Stimulated activated CD4-positive, alpha-beta T cell treated with anti-CD3 and anti-CD28 coated beads, Interleukin-15, amount 100 ng/mL, for 24 hours (primary cell): ENCODE results near the gene SEC24D.

ENCODE experiments used
- DNase-seq: peaks from one replicate; pipeline ENCODE4 v3.0.0-alpha.2; 2020

Gene SEC24D

DNA sequence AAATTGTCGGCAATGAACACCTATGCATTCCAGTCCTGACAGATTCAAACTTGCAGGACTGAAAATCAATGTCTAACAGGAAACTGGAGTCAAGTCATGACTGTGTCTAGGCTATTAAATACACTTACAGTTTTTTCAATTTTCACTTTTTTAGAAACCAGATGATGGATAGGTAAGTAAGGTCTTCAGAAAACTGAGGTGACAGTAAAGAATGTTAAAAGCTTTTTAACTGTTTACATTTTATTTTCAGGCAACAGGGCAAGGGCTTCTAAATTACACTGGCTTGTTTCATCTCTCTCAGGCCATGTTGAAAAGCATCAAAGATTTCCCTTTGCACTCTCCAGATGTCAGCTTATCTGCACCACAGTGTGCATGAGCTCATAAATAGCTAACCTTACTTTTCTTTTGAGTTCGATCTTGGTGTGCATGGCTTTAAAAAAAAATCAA is 65.2 kb downstream of the SEC24D start:
- DNase-seq, result no peak

DNA sequence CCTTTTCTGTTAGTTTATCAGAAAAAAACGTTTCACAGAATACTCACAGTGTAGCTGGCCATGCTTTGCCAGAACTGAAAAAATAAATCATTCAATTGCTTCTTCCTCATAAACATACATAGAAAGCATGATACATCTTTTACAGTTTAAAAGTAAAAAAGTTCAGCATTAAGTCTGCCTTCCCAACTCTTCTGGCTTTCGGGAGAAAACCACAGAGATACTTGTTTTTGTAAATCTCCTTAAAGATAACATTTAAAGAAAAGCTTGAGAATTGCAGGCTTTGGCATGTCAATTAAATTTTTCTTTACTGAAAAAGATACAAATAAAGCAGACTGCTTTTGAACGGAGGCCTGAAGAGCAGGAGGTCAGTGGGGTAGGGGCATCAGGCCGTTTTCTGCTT is 66.8 kb downstream of the SEC24D start:
- DNase-seq, result no peak

DNA sequence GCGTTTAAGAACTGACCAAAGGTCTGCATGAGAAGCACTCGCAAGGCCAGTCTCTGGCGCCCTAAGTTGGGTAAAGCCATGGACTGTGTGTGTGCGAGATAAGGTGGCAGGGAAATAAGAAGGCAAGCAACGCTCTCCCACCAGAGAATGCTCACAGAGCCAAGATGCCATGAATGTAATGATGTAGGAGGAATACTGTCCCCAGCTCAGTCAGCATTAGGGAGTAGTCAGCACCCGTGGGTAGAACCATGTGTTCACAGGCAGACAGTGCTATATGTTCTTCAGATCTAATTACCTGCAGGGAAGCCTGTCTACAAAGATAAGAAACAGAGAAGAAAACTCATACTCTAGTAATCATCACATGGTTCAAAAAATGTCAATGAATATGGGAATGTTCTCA is 68.8 kb downstream of the SEC24D start:
- DNase-seq, result no peak

- DNase-seq, result no peak
Measured at GRCh38 chr4:118765399-118765798, 70.5 kb downstream of the SEC24D start.

DNA sequence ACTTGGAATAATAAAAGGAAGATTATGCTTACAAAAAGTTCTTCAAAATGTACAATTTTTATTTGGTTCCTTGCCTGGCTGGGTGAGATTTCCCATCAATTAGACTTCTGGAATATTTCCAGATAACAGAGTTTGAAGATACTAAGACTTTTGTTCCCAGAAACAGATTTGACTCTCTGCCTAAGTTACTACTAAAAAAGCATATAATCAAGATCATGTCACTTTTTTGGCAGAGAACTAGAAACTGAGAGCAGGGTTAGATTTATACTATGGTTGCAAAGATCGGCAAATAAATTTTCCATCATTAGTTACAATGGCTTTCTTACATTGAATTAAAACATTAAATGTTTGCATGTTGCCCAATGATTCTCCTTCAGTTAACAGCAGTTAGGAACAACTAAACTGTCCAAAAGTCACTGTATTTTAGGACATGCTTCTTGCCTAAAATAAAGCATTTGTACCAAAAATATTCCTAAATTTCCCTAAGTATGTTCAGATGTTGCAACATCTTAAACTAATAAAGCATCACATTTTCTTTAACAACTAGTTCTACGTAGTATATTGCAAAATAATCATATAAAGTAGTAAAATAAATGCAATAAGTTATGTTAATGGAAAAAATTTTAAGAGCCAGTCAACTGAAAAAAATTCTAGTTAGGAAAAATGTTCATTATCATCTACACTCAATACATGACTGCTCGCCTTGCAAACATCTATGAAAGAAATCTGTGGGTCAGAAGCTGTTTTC is 73.0 kb downstream of the SEC24D start:
- no peak for DNase-seq

DNA sequence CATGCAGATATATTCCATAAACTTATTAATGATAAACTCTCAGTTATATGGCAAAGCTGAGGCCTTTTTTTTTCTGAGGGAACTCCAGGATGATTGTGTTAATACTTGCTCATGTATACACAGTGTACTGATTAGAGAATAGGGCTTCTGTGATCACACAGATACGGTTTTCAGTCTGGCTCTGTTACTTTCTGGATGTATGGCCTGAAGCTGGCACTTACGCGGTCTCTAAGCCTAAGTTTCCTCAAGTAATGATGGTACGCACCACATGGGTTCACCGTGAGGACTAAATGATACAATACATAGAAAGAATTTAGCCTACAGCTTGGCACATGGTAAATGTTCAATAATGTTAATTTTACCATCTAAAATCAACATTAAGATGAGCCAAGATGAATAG is 73.8 kb downstream of the SEC24D start:
- no peak for DNase-seq

GRCh38 chr4:118761397-118762016 is 74.4 kb downstream of the SEC24D start:
- DNase-seq, result no peak

DNA sequence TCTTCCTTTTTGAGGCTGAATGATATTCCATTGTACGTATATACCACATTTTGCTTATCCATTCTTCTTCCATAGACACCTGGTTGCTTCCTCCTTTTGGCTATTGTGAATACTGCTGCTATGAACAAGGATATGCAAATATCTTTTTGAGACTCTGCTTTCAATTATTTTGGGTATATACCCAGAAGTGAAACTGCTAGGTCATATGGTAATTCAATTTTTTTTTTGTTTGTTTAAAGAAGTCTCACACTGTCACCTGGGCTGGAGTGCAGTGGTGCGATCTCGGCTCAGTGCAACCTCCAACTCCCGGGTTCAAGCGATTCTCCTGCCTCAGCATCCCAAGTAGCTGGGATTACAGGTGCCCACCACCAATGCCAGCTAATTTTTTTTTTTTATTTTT is 75.4 kb downstream of the SEC24D start:
- no peak for DNase-seq

DNA sequence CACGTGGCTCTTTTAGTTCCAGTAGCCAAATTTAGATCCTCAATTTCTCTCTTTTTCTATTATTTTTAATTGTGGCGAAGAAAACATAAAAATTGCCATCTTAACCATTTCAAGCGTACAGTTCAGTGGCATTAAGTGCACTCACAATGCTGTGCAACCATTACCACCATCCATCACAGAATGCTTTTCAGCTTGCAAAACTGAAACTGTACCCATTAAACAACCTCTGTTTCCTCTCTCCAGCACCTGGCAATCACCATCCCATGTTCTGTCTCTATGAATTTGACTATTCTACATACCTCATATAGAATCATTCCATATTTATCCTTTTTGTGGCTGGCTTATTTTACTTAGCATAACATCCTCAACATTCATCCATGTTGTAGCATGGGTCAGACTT is 75.8 kb downstream of the SEC24D start:
- no peak for DNase-seq

DNA sequence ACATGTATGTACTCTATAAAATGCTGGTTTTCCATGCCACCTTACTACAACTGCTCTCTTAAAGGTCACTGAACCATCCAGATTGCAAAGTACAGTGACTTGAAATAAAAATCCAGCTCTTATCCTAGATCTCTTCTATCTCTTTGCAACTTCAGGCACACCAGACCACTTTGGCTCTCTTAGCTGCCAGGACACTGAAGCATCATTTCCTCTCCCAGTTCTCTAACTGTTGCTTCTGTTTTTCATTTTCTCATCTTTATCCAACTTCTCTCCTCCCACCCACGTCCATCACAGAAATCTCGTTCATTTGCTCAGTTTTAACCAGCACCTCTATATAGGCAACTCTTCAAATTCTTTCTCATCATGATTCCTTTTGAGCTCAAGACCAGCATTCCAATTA is 76.4 kb downstream of the SEC24D start:
- no peak for DNase-seq

DNA sequence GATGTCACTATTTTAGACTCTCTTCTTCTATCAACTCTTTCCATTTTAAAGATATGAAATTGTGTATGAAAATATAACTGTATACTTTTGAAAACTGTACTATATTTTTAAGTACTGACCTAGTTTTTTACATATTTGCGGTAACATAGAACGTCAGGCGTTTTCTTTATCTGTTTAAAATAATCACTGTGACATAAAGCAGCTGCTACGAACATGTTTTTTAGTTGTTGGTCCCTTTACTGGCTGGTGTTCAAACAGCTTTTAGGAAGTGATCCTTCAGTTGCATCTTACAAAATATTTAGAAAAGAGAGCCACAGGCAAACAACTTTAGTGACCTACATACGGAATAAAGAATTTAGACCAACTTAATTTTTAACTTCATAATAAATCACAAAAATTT is 77.6 kb downstream of the SEC24D start:
- DNase-seq, result no peak

DNA sequence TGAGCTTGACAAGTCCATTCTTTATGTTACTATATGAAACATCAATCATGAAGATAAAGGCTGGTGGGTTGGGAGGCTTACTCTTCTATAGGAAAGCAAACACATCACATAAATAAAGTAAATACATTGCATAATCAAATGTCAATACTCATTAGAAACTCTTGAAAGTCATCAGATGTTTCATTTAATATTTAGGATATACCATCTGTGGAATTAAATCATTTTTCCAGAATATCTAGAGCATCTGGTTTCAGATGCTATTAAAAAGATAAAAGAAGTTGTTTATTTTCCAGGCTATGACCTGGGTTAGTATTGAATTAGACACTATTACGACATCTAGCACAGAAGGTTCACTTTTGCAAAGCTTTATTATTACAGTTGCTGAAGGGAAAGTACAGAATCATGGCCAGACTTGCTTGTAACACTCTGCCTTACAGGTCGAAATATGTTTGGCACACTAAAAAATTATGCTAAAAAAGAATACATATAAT is 78.1 kb downstream of the SEC24D start:
- DNase-seq, result no peak

DNA sequence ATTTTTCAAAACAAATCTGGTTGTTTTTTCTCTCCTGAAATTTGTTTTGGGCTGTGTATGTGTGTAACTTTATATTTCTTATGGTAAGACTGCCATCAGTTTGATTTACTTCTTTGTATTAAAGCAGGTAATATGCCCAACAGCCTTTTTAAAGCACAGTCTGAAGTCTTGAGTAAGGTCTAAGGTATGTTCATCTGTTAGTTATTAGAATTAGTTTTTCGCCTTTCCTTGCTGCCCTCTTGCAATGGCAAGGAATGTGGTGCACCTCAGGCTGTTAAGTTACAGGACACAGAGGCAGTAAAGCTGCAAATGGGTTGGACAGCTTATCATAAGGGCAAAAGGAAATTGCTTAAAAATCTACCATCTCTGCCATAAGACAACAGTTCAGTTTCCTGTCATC is 79.0 kb downstream of the SEC24D start:
- no peak for DNase-seq

DNA sequence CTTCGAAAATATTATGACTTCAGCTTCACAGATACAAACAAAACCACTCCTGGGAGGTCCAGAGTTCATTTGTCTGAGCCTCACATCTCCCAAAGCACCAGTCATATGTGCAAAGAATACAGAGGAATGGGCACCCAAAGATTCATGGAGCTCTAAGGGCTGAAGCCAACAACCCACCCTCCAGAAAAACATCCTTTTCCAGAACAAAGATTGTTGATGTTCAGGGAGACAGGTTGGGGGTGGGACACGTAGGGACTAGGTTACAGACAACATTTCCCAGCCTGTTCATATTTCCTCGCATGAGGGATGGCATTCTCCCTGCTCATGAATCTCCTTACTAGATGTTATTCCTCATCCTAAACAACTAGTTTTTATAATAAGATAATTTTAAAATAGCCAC is 79.5 kb downstream of the SEC24D start:
- DNase-seq, result no peak

- no peak for DNase-seq
Measured at GRCh38 chr4:118755438-118756226, 80.3 kb downstream of the SEC24D start.

DNA sequence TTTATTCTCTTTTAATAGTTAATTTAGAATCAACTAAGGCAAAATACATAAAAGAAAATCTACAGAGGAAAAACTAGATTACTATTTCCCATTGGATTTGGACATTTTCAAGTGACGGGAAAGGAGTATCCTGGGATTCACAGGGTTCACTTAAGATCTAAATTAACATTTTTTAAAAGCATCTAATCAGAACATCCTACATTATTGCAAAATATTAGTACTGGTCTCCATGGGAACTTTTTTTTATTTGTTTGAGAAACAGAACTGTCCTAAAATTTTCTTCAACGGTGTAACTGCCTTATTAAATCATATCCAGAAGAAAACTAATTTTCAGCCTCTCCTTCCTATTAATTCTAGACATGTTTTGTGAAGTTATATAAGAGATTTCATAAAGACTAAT is 81.0 kb downstream of the SEC24D start:
- DNase-seq, result no peak

DNA sequence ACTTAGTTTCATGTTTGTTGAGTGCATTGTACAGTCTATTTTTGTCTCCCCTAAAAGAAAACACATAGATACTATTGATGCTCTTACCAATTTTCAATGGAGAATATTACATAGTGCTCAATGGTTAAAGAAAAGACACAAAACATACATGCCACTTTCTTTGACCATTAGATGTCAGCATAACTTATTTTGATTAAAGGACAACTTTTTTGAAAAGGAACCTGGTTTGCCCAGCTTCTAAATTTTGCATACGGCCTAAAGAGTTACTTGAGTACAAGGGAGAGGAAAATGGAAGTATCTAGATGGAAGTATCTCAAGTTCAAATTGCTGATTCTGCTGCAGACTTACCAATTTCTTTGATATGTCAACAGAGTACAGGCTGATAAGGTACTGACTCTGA is 82.2 kb downstream of the SEC24D start:
- no peak for DNase-seq

GRCh38 chr4:118753096-118753495 is 82.8 kb downstream of the SEC24D start:
- DNase-seq, result no peak

GRCh38 chr4:118752551-118752950 is 83.4 kb downstream of the SEC24D start:
- no peak for DNase-seq

- DNase-seq, result no peak
Measured at GRCh38 chr4:118751629-118752323, 84.2 kb downstream of the SEC24D start.

GRCh38 chr4:118749347-118749988 is 86.5 kb downstream of the SEC24D start:
- no peak for DNase-seq

DNA sequence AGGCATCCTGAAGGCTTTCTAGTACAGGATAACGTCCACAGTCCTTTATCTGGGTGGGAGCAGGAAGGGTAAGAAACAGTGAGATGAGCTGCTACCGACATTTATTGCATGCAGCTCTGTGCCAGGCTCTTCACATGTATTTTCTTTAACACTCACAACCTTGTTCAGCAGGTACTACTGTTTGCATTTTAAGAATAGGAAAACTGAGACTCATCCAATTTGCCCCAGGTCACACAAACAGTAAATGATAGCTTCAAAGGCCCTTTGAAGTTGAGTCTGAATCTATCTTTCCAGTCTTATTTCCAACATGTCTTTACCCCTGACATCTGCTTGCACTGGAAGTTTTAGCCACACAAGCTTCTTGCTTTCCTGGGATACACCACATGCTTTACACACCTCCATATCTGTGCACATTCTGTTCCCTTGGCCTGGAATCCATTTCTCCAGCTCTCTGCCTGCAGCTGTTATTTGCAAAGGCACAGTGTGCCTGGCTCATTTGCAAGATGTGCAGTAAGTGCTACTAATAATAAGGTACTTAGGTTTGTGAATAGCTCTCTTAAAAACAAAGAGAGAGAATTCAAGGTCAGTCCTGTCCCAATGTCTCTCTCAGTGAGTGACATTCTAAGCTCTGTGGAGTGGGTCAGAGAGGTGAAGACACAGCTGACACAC is 89.5 kb downstream of the SEC24D start:
- DNase-seq, result no peak
